Urinary bladder (tissue), 4 donors: ENCODE measurements around the gene LFNG. TPM values are rescaled to one million over a fixed set of nuclear protein-coding genes. Genes with fewer than 3 reads are reported as not detected.

Source experiments
- DNase-seq: peaks from one replicate; pipeline ENCODE4 v3.0.0-alpha.2; 2015; ENCODE audit errors: extremely low spot score
- H3K27ac ChIP-seq: one replicate; pipeline ENCODE4 v1.5.1; 2013; ENCODE audit warnings: low read depth, mild to moderate bottlenecking, moderate library complexity
- H3K36me3 ChIP-seq: one replicate; pipeline ENCODE4 v1.6.1; 2013; ENCODE audit warnings: mild to moderate bottlenecking, moderate library complexity; ENCODE audit not compliant: insufficient read depth
- H3K4me1 ChIP-seq: one replicate; pipeline ENCODE4 v1.6.1; 2013; ENCODE audit warnings: mild to moderate bottlenecking, moderate library complexity; ENCODE audit not compliant: insufficient read depth
- H3K4me3 ChIP-seq: one replicate; pipeline ENCODE4 v1.5.1; 2013; ENCODE audit warnings: low read depth, low read length
- WGBS: extraction: QIAGEN DNeasy Blood & Tissue Kit; methylation state at CpG from one replicate; pipeline ENCODE4 v1.1.7; 2013; 5-methylcytosine and 5-hydroxymethylcytosine counted together
- polyA plus RNA-seq: library from polyadenylated mRNA; stranded (reverse); fragments of 200-250 nt; gene quantifications from one replicate; pipeline ENCODE4 v1.2.3, GENCODE V29; 2013
- small RNA-seq: library from RNA; depleted of rRNA; stranded (forward); fragments of <200 nt; gene quantifications from one replicate; pipeline ENCODE3, GENCODE V24; 2014
- total RNA-seq: library from RNA; depleted of rRNA; stranded (reverse); fragments of >200 nt; gene quantifications from one replicate; pipeline ENCODE4 v1.2.3, GENCODE V29; 2014
- donor health status: healthy with polysubstance abuse.
- donor health status: healthy.

The LFNG gene
- total and polyA plus RNA-seq, 2 donors, result 10.7 to 16.8 TPM

GRCh38 chr7:2569421-2569820 is 49.8 kb downstream of the LFNG start:
- DNase-seq, result no peak
- H3K36me3 ChIP-seq, result no peaks in the 10 kb centered on the region
- H3K4me3 ChIP-seq, result no peak overlapping the region
- H3K4me1 ChIP-seq, result no peaks in the 10 kb centered on the region
- no peak overlapping the region for H3K27ac ChIP-seq
- 95% methylated on average over 14 of the region's 14 CpGs for WGBS

GRCh38 chr7:2570021-2570420 is 50.4 kb downstream of the LFNG start:
- Histone ChIP-seq H3K4me1 (no peaks in the 10 kb centered on the region), H3K27ac (no peak overlapping the region), H3K36me3 (no peaks in the 10 kb centered on the region), H3K4me3 (no peak overlapping the region)
- WGBS, result 84% methylated on average over 16 of the region's 16 CpGs
- DNase-seq, result no peak

- DNase-seq, result no peak
- Histone ChIP-seq H3K4me1 (no peaks in the 10 kb centered on the region), H3K36me3 (no peaks in the 10 kb centered on the region), H3K4me3 (no peak overlapping the region), H3K27ac (no peak overlapping the region)
- whole genome bisulfite sequencing, result 89% methylated on average over 15 of the region's 15 CpGs
Observed at GRCh38 chr7:2571409-2571808, 51.8 kb downstream of the LFNG start.

- DNase-seq, result no peak
Observed at GRCh38 chr7:2572101-2572842, 52.7 kb downstream of the LFNG start.

GRCh38 chr7:2573761-2574160 is 54.2 kb downstream of the LFNG start:
- WGBS, result 91% methylated on average over 9 of the region's 9 CpGs
- no peak overlapping the region for H3K27ac ChIP-seq
- no peak overlapping the region for H3K4me3 ChIP-seq
- H3K36me3 ChIP-seq, result no peaks in the 10 kb centered on the region
- no peaks in the 10 kb centered on the region for H3K4me1 ChIP-seq
- no peak for DNase-seq

More at GRCh38 chr7:2572101-2572842, 52.7 kb downstream of the LFNG start:
- Histone ChIP-seq H3K4me1 (no peaks in the 10 kb centered on the region), H3K36me3 (no peaks in the 10 kb centered on the region), H3K27ac (no peak overlapping the region), H3K4me3 (no peak overlapping the region)
- 79% methylated on average over 22 of the region's 22 CpGs for WGBS

GRCh38 chr7:2575046-2575732 is 55.6 kb downstream of the LFNG start:
- Histone ChIP-seq H3K27ac (no peak overlapping the region), H3K4me3 (no peak overlapping the region), H3K36me3 (no peaks in the 10 kb centered on the region), H3K4me1 (no peaks in the 10 kb centered on the region)
- DNase-seq, result no peak
- WGBS, result 87% methylated on average over 21 of the region's 21 CpGs

- WGBS, result 88% methylated on average over 21 of the region's 21 CpGs
- Histone ChIP-seq H3K36me3 (no peaks in the 10 kb centered on the region), H3K27ac (no peak overlapping the region), H3K4me1 (no peaks in the 10 kb centered on the region), H3K4me3 (no peak overlapping the region)
- no peak for DNase-seq
Observed at GRCh38 chr7:2575733-2576340, 56.3 kb downstream of the LFNG start.

- H3K4me1 ChIP-seq, result no peaks in the 10 kb centered on the region
- no peak for DNase-seq
- H3K4me3 ChIP-seq, result no peak overlapping the region
- no peak overlapping the region for H3K27ac ChIP-seq
- 92% methylated on average over 56 of the region's 56 CpGs for WGBS
- no peaks in the 10 kb centered on the region for H3K36me3 ChIP-seq
Observed at GRCh38 chr7:2576742-2577491, 57.3 kb downstream of the LFNG start.

Small RNA genes within 50 kb of the gene (small RNA-seq; reads per million reads assigned to genes)
- not detected for gene MIR4648

Other genes starting within 250 kb of the LFNG start
- 17.4 TPM for gene SNX8, start 205.3 kb upstream of the LFNG start, total RNA-seq
- gene SNX8, start 205.3 kb upstream of the LFNG start, polyA plus RNA-seq, result 13.2 TPM
- gene EIF3B, start 164.9 kb upstream of the LFNG start, total RNA-seq, result 85.8 TPM
- 97.7 TPM for gene EIF3B, start 164.9 kb upstream of the LFNG start, polyA plus RNA-seq
- gene CHST12, start 116.2 kb upstream of the LFNG start, total RNA-seq, result 3.6 TPM
- gene CHST12, start 116.2 kb upstream of the LFNG start, polyA plus RNA-seq, result 29.6 TPM
- not detected for gene GRIFIN, start 43.4 kb upstream of the LFNG start, total RNA-seq
- gene GRIFIN, start 43.4 kb upstream of the LFNG start, polyA plus RNA-seq, result not detected
- 18.2 TPM for gene BRAT1, start 35.8 kb downstream of the LFNG start, total RNA-seq
- gene BRAT1, start 35.8 kb downstream of the LFNG start, polyA plus RNA-seq, result 30.9 TPM
- gene IQCE, start 39.2 kb downstream of the LFNG start, total RNA-seq, result 9.3 TPM
- gene IQCE, start 39.2 kb downstream of the LFNG start, polyA plus RNA-seq, result 8.9 TPM
- gene TTYH3, start 112.2 kb downstream of the LFNG start, total RNA-seq, result 29.2 TPM
- 26.7 TPM for gene TTYH3, start 112.2 kb downstream of the LFNG start, polyA plus RNA-seq
- gene AMZ1, start 168.4 kb downstream of the LFNG start, total RNA-seq, result 0.11 TPM
- gene AMZ1, start 168.4 kb downstream of the LFNG start, polyA plus RNA-seq, result 0.22 TPM